B cell (primary cell): Measurements from ENCODE around the gene ACSF2. TPM values are rescaled to one million over a fixed set of nuclear protein-coding genes. Genes with fewer than 3 reads are reported as not detected.

Experiments used
- ATAC-seq: fragments of 200-7000 bp; cut with Tn5 transposase; one replicate; pipeline ENCODE4 v1.10.0; 2021; ENCODE audit warnings: low read depth, mild to moderate bottlenecking, moderate number of reproducible peaks, moderate library complexity
- CTCF ChIA-PET: fragments of 350-600 bp; sonication (Branson Sonifier 250); formaldehyde crosslinking; loops from one replicate; lab custom pipeline; 2021; ENCODE audit warnings: antibody characterized with exemption, inconsistent platforms; lab: Charles Lee
- POLR2A ChIA-PET: fragments of 350-600 bp; sonication (Branson Sonifier 250); formaldehyde crosslinking; loops from one replicate; lab custom pipeline; 2021; ENCODE audit warnings: antibody characterized with exemption; lab: Charles Lee
- DNase-seq: peaks from one replicate; pipeline ENCODE4 v3.0.0; 2013
- H2AFZ ChIP-seq: 2 replicates; pipeline ENCODE4 v1.6.1; 2012; ENCODE audit warnings: mild to moderate bottlenecking, low read depth, low read length; ENCODE audit not compliant: insufficient read depth, poor library complexity, severe bottlenecking
- H3K27ac ChIP-seq, 2 donors: 1 replicate in 1 of 2; 2 replicates in 1 of 2; pipeline ENCODE4 v1.5.1; 2012 to 2013; ENCODE audit warnings: low read length in 2 of 2, mild to moderate bottlenecking in 2 of 2, moderate library complexity in 1 of 2
- H3K27me3 ChIP-seq, 4 experiments: fragments of 200-600 bp in 1 of 4; sonication (generic) in 1 of 4; replicated peaks in 1 of 4; 1 replicate in 2 of 4; 2 replicates in 2 of 4; pipeline versions ENCODE4 v1.6.1 to v1.7.0; 2013 to 2016; ENCODE audit warnings: low read length in 3 of 4, mild to moderate bottlenecking in 2 of 4, mixed read lengths in 1 of 4, moderate library complexity in 1 of 4; ENCODE audit not compliant: insufficient read depth in 4 of 4, control insufficient read depth in 3 of 4; ENCODE audit errors: control extremely low read depth in 1 of 4
- H3K36me3 ChIP-seq, 2 experiments: replicated peaks in 1 of 2; 1 replicate in 1 of 2; 2 replicates in 1 of 2; pipeline versions ENCODE4 v1.6.1 to v1.7.1; 2013; ENCODE audit warnings: low read length in 1 of 2; ENCODE audit not compliant: insufficient read depth in 2 of 2, control insufficient read depth in 1 of 2; ENCODE audit errors: control extremely low read depth in 1 of 2, extremely low read depth in 1 of 2
- H3K4me1 ChIP-seq, 2 donors: fragments of 200-600 bp in 1 of 2; sonication (generic) in 1 of 2; 1 replicate in 1 of 2; 2 replicates in 1 of 2; pipeline versions ENCODE4 v1.5.1 to v1.6.1; 2013 to 2017; ENCODE audit warnings: low read length in 2 of 2; ENCODE audit not compliant: control insufficient read depth in 2 of 2, insufficient read depth in 2 of 2
- H3K4me2 ChIP-seq: replicated peaks from 2 replicates; pipeline ENCODE3; 2012; ENCODE audit warnings: mild to moderate bottlenecking, low read depth, low read length; ENCODE audit not compliant: poor library complexity, severe bottlenecking
- H3K4me3 ChIP-seq, 5 experiments: fragments of 200-600 bp in 1 of 5; sonication (generic) in 1 of 5; 1 replicate in 3 of 5; 2 replicates in 2 of 5; pipeline versions ENCODE4 v1.5.1 to v1.7.0; 2011 to 2016; ENCODE audit warnings: low read length in 4 of 5, mild to moderate bottlenecking in 4 of 5, low read depth in 2 of 5, control low read depth in 1 of 5, moderate library complexity in 1 of 5; ENCODE audit not compliant: insufficient read depth in 1 of 5; ENCODE audit errors: control extremely low read depth in 1 of 5, extremely low read depth in 1 of 5
- H3K79me2 ChIP-seq: fragments of 200-600 bp; sonication (generic); one replicate; pipeline ENCODE4 v1.6.0; 2016; ENCODE audit warnings: low read length; ENCODE audit not compliant: control insufficient read depth, insufficient read depth
- H3K9ac ChIP-seq: fragments of 200-600 bp; sonication (generic); 2 replicates; pipeline ENCODE4 v1.6.1; 2017; ENCODE audit warnings: mild to moderate bottlenecking, low read length, moderate library complexity
- H3K9me3 ChIP-seq, 3 donors: one replicate each; pipeline versions ENCODE4 v1.6.1 to v1.7.1; 2013; ENCODE audit warnings: low read length in 2 of 3; ENCODE audit not compliant: control insufficient read depth in 2 of 3, insufficient read depth in 1 of 3; ENCODE audit errors: control extremely low read depth in 1 of 3
- H4K20me1 ChIP-seq: 2 replicates; pipeline ENCODE4 v1.6.0; 2012; ENCODE audit warnings: mild to moderate bottlenecking, low read length; ENCODE audit not compliant: insufficient read depth, control insufficient read depth, poor library complexity, severe bottlenecking
- H3K27ac Mint-ChIP-seq: one replicate; pipeline ENCODE4 v1.8.0; 2021; ENCODE audit warnings: mixed read lengths
- H3K27me3 Mint-ChIP-seq: one replicate; pipeline ENCODE4 v1.8.0; 2021; ENCODE audit warnings: mixed read lengths
- H3K4me1 Mint-ChIP-seq: one replicate; pipeline ENCODE4 v1.8.0; 2021; ENCODE audit warnings: mixed read lengths
- H3K4me3 Mint-ChIP-seq: one replicate; pipeline ENCODE4 v1.8.0; 2021; ENCODE audit warnings: mixed read lengths
- H3K9me3 Mint-ChIP-seq: one replicate; pipeline ENCODE4 v1.8.0; 2022; ENCODE audit warnings: mixed read lengths; ENCODE audit not compliant: insufficient read depth
- CTCF ChIP-seq: fragments of 200-600 bp; IDR thresholded peaks from one replicate; pipeline ENCODE4 v1.8.0; 2022; ENCODE audit warnings: antibody characterized with exemption, mild to moderate bottlenecking
- EZH2 ChIP-seq: IDR thresholded peaks from 2 replicates; pipeline ENCODE4 v1.6.1; 2012; ENCODE audit warnings: borderline replicate concordance, low read depth, mild to moderate bottlenecking, moderate library complexity, low read length; ENCODE audit not compliant: insufficient read depth, poor library complexity, severe bottlenecking
- WGBS: methylation state at CpG from one replicate; pipeline ENCODE4 v1.1.5; 2013; ENCODE audit warnings: missing lambda C conversion rate; ENCODE audit not compliant: insufficient coverage; 5-methylcytosine and 5-hydroxymethylcytosine counted together
- intact Hi-C: fragments of 100-400 bp; cut with micrococcal nuclease; formaldehyde crosslinking; loops from one replicate; pipeline ENCODE4 v1.10.0; 2022
- polyA plus RNA-seq: library from polyadenylated mRNA; depleted of rRNA; stranded (reverse); fragments of >200 nt; gene quantifications from 2 replicates; pipeline ENCODE4 v1.2.3, GENCODE V29; 2012
- total RNA-seq, 2 donors: library from RNA; stranded (reverse); fragments of 120-200 nt in 1 of 2; gene quantifications; 1 replicate in 1 of 2; 2 replicates in 1 of 2; pipeline versions ENCODE4 v1.2.3 to v1.2.4, GENCODE V29; 2013 to 2022

Gene ACSF2
- total and polyA plus RNA-seq, 2 donors (not counting 1 experiment from before 2014, with no cell fraction given): 59.6 to 66.1 TPM

- Histone ChIP-seq H3K79me2 (no peaks in the 10 kb centered on the region), H3K9me3 (no peaks in the 10 kb centered on the region), H2AFZ (no peak overlapping the region), H3K4me2 (no peak overlapping the region), H3K4me3 (no peak overlapping the region), H3K27me3 (no peaks in the 10 kb centered on the region), H3K36me3 (no peaks in the 10 kb centered on the region), H3K4me1 (peaks cover 0 to 5% of the 10 kb centered on the region in 2 donors), H3K27ac (no peak overlapping the region), H4K20me1 (no peaks in the 10 kb centered on the region), H3K9ac (no peak overlapping the region)
- WGBS: 94% methylated on average over 5 of the region's 6 CpGs
- TF ChIP-seq EZH2 (no peak), CTCF (no peak)
- Mint-ChIP-seq H3K27me3 (no peaks in the 10 kb centered on the region), H3K9me3 (no peaks in the 10 kb centered on the region), H3K27ac (no peak overlapping the region), H3K4me3 (no peak overlapping the region), H3K4me1 (peaks cover 11% of the 10 kb centered on the region)
- no peak for DNase-seq
- intact Hi-C loops: no loop called here
- ChIA-PET POLR2A (no interaction called here), CTCF (interaction anchor here (0.7 to 0.8 kb wide), 2 partner anchors 11 to 62 kb away, joined by 3 read pairs; no protein-coding TSS in a partner anchor)
- ATAC-seq: no peak
Observed at GRCh38 chr17:50514936-50515702, 89.1 kb downstream of the ACSF2 start.

GRCh38 chr17:50517011-50517410 is 91.0 kb downstream of the ACSF2 start:
- Histone ChIP-seq H3K27ac (no peak overlapping the region), H3K4me1 (no peaks in the 10 kb centered on the region), H3K9ac (no peak overlapping the region), H4K20me1 (no peaks in the 10 kb centered on the region), H3K9me3 (no peaks in the 10 kb centered on the region), H3K4me3 (no peak overlapping the region), H3K27me3 (no peaks in the 10 kb centered on the region), H3K4me2 (no peak overlapping the region), H3K79me2 (no peaks in the 10 kb centered on the region), H2AFZ (no peak overlapping the region), H3K36me3 (no peaks in the 10 kb centered on the region)
- no peaks in the 10 kb centered on the region for H3K9me3 Mint-ChIP-seq
- intact Hi-C loops: no loop called here
- ATAC-seq (no peak), DNase-seq (no peak)
- CTCF ChIA-PET: interaction anchor here (1.8 kb wide), 1 partner anchor 34 kb away, joined by 4 read pairs; no protein-coding TSS in a partner anchor
- POLR2A ChIA-PET: no interaction called here
- no peaks in the 10 kb centered on the region for H3K27me3 Mint-ChIP-seq
- H3K4me1 Mint-ChIP-seq: no peaks in the 10 kb centered on the region
- H3K27ac Mint-ChIP-seq: no peak overlapping the region
- no peak for TF ChIP-seq EZH2
- TF ChIP-seq CTCF: no peak
- whole genome bisulfite sequencing: 83% methylated on average over 4 of the region's 4 CpGs
- H3K4me3 Mint-ChIP-seq: no peak overlapping the region
